NCI-H2081 (cell line): ENCODE data around the gene BCR.

ENCODE experiments used
- DNase-seq, 2 experiments: peaks; one replicate each; lab custom pipeline; 2025; lab: John Stamatoyannopoulos, UW

BCR gene

DNA sequence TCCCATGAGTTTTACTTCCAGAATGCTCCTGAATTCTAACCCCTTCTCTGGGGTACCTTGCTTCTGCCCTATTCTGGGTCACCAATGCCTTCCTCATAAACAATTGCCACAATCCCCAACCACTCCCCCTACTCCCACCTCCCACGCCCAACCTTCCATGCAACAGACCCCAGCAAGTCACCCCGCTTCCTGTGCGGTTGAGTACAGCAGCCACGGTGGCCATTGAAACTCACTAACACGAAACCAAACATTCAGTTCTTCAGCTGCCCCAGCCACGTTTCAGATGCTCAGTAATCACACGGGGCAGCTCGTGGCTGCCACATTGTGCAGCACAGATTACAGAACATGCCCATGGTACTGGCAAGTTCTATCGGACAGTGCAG lies 3.7 kb upstream of the BCR start:
- no peak for DNase-seq

DNA sequence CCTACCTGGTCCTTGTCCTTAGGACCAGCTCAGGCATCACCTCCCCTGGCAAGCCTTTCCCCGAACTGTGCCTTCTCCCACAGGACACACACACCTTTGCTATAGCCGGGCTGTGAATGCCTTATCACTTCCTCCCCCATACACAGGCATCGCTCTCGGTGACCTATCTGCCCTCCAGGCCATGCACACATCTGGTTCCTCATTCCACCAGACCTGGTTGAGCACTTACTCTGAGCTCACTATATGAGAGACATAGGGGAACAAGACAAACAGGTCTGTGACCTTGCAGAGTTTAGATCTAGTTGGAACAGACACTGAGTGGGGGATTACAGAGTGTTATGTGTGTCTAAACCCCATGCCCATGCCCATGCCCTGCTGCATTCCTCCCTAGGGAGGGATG lies 3.1 kb upstream of the BCR start:
- DNase-seq, result no peak

DNA sequence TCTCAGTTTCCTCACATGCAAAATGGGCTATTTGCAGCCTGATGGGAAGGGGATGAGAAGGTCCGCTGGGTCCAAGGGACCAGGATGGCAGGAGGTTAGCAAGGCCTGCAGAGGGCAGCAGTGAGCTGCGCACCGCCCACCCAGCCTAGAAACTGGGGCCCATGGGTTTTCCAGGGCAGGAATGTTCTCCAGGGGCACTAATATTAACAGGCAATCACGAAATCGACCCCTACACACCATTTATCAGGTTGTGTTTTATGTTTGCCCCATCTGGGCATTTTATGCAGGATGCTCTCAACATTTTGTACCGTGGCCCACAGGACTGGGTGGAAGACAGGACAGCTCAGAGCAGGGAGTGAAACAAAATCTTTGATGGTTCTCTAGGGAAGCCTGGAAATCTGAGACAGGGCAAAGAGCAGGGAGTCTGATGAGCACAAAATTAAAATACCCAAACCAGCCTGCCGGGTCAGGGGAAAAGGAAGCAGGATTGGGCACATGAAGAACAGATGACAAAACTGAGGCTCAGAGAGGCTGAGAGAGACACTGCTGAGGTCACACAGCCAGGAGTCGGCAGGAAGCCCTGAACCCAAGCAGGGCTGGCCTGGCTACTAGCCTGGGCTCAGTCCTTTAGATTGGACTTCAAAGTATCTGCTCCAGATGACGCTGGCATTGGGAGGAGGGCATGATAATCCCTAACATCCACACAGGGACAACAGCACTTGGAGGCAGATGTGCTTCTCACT lies 1.6 kb upstream of the BCR start:
- peak; percentile 32 to 55 for DNase-seq

DNA sequence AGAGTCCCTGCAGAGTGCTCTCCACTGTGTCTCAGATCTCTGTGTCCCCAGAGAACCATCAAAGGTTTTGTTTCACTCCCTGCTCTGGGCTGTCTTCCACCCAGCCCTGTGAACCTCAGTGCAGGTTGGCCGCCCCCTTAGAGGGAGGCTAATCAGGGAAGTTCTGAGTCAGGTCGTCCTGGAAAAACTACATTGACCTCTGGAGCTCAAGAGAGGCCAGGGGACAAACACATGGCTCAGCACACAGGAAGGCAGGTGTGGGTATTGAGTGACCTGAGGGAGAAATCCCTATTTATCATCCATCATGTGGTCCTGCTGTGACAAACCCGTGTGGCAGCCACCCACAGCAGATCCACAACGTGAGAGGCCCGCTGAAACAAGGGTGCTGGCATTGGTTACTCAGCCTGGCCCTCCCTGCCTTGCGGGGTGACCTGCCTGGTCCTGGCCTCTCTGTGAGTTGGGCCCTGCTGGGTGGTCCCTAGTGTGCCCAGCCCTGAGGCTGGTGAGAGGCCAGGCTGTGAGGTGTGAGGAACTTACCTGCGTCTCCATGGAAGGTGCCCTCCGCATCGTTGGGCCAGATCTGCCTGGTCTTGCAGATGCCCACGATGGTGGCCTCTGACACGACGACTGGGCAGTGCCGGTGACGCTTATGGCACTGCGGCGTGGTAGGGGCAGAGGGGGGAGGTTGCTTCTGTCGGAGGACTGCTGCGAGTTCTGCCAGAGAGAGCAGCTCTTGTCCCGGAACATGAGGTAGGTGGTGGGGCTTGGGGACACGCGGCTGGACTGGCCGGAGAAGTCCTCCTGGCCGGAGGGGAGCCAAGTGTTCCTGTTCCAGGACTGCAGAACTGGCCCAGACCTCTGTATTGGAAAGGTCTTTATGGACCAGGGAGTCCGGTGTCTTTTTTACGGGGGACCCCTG lies 669 bp upstream of the BCR start:
- DNase-seq, result no peak

DNA sequence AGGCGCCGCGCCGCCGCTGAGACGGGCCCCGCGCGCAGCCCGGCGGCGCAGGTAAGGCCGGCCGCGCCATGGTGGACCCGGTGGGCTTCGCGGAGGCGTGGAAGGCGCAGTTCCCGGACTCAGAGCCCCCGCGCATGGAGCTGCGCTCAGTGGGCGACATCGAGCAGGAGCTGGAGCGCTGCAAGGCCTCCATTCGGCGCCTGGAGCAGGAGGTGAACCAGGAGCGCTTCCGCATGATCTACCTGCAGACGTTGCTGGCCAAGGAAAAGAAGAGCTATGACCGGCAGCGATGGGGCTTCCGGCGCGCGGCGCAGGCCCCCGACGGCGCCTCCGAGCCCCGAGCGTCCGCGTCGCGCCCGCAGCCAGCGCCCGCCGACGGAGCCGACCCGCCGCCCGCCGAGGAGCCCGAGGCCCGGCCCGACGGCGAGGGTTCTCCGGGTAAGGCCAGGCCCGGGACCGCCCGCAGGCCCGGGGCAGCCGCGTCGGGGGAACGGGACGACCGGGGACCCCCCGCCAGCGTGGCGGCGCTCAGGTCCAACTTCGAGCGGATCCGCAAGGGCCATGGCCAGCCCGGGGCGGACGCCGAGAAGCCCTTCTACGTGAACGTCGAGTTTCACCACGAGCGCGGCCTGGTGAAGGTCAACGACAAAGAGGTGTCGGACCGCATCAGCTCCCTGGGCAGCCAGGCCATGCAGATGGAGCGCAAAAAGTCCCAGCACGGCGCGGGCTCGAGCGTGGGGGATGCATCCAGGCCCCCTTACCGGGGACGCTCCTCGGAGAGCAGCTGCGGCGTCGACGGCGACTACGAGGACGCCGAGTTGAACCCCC lies 798 bp downstream of the BCR start:
- peak in 1 of 2 experiments; percentile 13 for DNase-seq

DNA sequence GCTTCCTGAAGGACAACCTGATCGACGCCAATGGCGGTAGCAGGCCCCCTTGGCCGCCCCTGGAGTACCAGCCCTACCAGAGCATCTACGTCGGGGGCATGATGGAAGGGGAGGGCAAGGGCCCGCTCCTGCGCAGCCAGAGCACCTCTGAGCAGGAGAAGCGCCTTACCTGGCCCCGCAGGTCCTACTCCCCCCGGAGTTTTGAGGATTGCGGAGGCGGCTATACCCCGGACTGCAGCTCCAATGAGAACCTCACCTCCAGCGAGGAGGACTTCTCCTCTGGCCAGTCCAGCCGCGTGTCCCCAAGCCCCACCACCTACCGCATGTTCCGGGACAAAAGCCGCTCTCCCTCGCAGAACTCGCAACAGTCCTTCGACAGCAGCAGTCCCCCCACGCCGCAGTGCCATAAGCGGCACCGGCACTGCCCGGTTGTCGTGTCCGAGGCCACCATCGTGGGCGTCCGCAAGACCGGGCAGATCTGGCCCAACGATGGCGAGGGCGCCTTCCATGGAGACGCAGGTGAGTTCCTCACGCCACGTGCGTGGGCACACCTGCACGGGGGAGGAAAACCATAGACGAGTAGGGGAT lies 1.5 kb downstream of the BCR start:
- peak in 1 of 2 experiments; percentile 9 for DNase-seq

DNA sequence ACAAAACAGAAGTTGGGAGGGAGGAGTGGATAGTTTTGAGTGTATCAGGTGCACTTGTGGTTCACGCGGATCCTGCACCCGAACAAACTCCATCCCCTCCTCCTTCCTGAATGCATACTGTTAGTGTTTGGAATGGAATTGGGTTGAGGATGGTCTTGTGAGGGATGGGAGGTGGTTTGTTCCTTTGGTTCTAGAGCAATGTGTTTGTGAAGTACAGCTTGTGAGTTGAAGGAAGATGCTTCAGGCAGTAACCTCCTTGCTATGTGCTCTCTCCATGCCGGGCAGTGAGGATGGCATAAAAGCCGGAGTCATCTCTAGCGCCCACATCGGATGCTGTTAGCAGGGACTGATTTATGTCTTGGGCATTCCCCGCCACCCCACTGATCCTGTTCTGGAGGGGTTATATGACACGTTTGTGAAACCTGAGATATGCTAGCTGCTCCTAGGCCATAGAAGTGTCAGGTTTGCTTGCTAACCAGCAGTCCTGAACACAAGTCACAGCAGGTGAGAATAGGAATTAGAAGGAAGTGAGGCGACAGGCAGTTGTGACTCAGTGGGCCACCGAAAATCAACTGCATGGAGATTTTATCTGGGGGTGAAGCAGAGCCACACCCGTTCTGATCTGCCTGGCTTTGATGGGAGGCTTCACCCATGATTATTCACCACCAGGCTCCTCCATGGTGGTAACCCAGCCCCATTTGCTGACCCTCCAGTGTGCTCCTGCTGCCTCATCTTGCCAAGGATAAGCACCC lies 2.2 kb downstream of the BCR start:
- DNase-seq, result peak in 1 of 2 experiments; percentile 39

DNA sequence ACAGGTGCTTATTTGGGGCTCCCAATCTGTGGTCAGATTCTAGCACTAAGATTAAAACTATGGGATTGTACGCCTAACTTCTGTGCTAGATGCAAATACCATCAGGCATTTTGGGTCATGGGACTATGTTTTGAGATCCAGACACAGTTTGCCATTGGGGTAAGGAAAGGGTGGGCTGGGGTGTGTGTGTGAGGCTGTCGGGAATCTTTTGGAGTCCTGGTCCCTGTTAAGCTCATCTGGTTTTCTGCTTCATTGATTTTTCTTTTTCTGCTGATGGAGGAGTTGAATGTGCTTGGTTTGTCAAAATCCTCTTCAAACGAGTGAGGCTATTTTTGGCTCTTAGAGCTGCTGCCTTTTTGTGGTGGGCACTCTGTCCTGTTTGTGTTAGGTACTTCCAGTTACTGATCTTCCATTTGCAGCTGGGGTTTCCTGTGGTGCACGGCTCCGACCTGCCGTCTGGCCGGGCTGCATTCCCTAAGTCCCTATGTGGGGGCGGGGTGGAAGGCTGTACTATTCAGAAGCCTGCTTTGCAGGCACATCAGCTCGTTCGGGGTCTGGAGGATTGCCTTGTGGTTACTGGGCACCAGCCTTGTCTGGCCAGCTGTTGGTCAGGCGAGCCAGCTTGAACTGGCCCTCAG lies 2.9 kb downstream of the BCR start:
- peak in 1 of 2 experiments; percentile 28 for DNase-seq

DNA sequence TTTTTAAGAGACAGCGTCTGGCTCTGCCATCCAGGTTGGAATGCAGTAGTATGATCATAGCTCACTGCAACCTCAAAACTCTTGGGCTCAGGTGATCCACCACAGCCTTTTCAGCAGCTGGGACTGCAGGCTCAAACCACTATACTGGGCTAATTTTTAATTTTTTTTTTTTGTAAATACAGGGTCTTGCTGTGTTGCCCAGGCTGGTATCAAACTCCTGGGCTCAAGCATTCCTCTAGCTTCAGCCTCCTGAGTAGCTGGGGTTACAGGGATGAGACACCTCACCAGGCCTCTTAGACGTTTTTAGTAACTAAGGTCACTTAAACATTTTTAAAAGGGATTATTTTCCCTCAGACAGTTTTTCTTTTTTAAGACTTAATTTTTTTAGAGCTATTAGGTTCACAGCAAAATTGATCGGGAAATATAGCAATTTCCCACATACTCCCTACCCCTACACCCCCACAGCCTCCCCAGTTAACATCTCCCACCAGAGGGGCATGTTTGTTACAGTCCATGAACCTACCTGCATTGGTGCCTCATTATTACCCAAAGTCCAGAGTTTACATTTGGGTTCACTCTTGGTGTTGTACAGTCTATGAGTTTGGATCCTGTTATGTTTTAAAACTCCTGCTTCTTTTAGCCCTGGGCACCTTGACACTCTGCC lies 3.9 kb downstream of the BCR start:
- DNase-seq, result no peak

DNA sequence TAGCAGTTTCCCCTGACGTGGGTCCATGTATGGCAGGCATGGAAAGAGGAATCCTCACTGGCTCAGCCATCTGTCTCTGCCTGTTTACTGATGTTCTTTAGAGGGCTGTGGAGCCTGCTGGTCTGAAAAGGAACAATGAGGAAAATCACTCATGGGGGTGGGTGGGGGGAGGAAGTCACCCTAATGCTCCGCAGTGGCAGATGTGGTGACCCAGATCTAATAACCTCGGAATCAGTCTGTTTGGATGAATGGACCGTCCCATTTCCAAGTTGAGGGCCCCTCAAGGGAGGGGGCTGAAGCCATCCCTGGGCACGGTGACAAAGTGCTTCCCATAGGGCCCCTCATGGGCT lies 4.4 kb downstream of the BCR start:
- DNase-seq, result no peak

DNA sequence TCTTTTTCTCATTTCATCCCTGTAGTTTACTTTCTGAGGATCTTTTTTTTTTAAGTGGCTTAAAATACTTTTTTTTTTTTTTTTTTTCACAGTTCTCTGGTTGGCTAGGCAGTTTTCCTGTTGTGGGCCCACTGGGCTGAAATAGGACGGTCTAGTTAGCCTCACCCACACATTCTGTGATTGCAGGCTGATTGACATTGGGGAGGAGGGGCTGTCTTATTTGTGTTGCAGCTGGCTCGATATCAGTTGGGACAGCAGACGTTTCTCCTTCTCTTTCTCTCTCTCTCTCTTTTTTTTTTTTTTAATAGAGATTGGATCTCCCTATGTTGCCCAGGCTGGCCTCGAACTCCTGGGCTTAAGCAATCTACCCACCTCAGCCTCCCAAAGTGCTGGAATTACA lies 6.9 kb downstream of the BCR start:
- no peak for DNase-seq

DNA sequence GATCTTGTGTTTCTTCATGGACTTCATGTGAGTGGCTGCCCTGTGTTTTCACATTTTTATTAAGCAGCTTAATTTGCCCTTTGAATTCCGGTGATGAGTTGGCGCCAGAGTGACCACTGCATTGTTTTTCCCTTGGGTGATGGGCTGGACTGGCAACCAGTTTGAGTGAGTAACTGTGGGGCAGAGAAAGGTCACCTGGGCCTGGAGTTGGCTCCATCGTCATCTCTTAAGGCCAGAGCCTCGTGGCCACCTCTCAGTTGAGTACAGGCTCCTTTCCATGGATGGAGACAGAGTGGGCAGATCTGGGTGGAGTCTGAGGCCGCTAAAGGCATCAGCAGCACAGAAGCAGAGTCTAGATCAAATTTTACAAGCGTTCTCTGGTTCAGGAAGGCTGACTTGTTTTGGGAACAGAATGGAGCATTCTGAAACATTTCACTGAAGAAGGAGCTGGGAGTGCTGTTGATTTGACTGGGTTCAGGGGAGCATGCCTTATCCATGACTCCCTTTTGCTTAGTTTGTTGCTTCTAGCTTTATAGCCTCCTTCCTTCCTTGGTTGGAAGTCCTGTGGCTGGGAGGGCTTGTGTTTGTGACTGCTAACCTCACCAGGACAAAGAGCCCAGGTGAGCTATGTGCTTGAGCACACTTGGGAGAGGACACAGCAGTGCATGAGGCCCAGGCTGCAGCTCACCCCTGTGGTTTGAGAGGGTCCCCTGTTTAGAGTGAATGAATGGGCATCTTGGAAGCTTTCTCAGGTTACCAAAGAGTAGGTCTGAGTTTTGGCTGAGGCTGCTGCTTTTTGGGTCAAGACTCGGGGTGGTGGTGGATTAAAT lies 7.8 kb downstream of the BCR start:
- no peak for DNase-seq

DNA sequence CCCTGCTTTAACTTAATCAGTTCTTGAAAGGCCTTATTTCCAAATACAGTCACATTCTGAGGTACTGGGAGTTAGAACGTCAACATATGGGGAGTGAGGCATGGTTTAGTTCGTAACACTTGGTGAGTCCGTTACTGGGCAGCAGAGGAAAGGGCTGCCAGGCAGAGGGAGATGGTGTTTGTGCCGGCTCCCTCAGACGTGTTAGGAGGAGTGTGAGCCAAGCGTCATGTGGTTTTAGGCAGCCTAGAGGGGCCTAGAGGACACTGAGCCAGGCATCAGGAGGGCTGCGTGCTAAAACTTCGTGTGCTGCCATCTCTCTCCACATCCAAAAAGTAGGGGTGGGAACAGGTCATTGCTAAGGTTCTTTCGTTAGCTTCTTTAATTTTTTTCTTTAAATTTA lies 10.2 kb downstream of the BCR start:
- no peak for DNase-seq

DNA sequence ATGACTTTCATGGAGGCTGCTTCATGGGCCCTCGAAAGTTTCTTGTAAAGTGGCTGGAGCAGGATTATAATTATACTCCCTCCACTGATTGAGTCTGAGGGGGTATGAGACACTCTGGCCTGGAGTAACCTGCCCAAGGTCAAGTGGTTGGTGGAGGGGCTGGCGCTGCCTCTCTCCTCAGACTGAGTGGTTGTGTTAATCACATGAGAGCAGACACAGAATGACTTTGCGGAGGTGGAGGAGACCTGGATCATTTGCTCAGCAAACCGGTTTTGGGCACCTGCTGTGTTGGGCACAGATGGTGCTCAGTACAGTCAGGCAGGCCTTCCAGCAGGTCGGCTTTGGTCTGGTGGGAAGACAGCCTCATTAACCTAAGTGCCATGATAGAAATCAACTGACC lies 11.8 kb downstream of the BCR start:
- DNase-seq, result peak in 1 of 2 experiments; percentile 65

DNA sequence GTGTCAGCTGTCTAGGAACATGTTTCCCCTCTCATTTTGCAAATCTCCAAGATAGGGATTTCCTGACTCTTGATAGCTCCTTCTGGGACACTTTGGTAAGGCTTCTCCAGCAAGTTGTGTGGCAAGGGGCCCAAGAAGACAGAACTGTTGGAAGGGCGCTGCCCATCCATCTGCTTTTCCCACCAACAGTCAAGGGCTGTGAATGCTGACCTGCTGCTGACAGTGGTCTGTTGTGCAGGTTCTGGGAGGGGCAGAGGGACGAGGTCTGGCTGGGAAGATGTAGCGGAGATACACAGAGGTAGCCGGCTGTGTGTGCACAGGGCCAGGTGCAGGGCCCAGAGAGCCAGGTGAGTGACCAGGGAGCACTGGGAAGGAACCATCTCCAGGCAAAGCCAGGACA lies 12.2 kb downstream of the BCR start:
- no peak for DNase-seq

DNA sequence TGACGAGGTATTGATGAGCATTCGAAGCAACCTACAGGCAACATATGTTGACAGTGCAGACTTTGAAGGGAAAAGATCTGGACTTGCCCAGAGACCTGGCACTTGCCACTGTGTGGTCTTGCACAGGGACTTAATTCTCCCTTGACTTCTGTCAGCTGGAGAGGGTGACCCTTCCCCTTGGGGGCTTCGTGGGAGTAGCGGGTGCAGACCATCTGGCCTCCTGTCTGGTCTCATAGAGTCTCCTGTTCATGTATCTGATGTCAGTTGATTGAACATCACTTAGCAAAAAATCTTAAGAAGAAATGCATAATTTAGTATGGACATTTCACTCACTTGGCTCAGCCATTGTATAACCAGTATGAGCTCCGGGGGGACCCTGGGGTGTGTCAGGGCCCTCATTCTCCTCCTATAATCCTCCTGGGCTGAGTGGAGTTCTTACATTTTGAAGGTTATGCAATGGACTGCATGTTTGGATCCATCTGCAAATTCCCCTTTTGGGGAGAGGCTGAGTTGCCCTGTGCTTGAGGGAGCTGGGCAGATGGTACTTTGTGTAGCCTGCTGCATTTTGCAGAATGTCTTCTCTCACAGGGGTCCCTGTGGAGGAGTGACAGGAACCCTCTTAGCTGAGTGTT lies 13.0 kb downstream of the BCR start:
- DNase-seq, result no peak

DNA sequence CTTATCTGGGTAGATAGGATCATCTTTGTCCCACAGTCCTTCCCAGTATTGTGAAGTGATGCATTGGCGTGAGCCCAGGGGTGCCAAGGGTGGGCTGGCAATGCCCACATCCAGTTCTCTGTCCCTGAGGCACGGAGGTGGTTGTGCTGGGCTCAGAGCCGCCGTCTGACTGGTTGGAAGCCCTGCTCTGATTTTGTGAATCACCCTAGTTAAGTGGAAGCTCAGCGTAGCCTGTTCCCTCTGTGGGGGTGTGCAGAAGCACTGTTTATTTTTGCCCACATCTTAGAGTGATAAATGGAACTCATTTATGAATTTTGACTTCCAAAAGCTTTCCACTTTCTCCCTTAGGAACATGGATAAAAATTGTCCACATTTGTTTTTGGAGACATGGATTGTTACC lies 13.6 kb downstream of the BCR start:
- no peak for DNase-seq

DNA sequence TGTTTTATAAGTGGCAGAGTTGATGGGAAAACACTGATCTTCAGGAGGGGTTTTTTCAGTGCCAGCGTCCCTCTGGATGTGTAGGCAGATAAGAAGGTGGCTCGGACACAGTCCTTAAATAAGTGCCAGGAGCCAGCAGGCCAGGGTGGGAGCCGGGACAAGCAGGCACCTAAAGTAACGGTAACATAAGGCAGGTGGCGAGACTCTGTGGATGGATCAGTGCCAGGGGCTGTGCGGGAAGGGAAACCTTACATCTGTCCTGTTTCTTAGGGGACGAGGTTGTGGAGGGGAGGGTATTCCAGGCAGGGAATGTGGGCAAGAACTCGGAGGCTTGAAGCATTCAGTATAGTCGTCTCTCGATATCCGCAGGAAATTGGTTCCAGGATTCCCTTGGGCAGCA lies 15.9 kb downstream of the BCR start:
- DNase-seq, result no peak

DNA sequence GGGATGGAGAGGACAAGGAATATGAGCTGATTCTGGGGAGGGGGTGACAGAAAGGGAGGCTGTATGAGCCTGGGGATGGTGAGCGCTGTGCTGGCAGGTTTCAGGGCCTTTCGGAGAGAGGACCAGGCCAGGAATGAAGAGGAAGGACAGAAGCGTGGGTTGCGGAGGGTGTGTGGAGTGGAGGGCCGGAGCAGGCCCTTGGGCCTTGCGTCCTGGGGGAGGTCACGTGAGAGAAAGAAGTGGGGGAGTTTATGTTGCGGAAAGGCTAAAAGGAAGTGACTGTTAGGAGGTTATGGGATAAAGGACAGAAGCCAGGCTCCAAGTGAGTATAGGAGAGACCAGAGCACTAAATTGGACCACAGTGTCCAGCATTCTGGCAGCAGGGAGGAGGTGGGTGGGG lies 17.5 kb downstream of the BCR start:
- DNase-seq, result no peak
